IMR-90 (cell line): ENCODE data around the gene MALAT1. TPM values are rescaled to one million over a fixed set of nuclear protein-coding genes. Genes with fewer than 3 reads are reported as not detected.
A peak's percentile ranks its signal among the peaks of the same experiment; 100 is the strongest.

Experiments
- ATAC-seq: fragments of 200-7000 bp; cut with Tn5 transposase; 2 replicates; pipeline ENCODE4 v1.9.1; 2020; ENCODE audit warnings: low read depth, mild to moderate bottlenecking, moderate library complexity
- BruUV-seq: library from RNA; stranded (reverse); fragments of 400-500 nt; replicated peaks from 2 replicates; lab custom pipeline; 2021; lab: Mats Ljungman, UMichigan
- CTCF ChIA-PET: fragments of 300-600 bp; formaldehyde crosslinking; extraction: SDS; loops from one replicate; lab custom pipeline; 2021; ENCODE audit warnings: antibody characterized with exemption; lab: Yijun Ruan, JAX
- POLR2A ChIA-PET: fragments of 300-600 bp; sonication (Branson Sonifier 250); formaldehyde crosslinking; loops from one replicate; lab custom pipeline; 2022; ENCODE audit warnings: antibody characterized with exemption; ENCODE audit not compliant: unreplicated experiment; lab: Charles Lee
- DNase-seq: peaks from one replicate; pipeline ENCODE4 v3.0.0; 2013
- H2AFZ ChIP-seq: replicated peaks from 2 replicates; pipeline ENCODE3; 2013; ENCODE audit warnings: low read length, mild to moderate bottlenecking; ENCODE audit not compliant: poor library complexity
- H2AK5ac ChIP-seq: 2 replicates; pipeline ENCODE4 v1.6.1; 2013; ENCODE audit warnings: low read depth, low read length, inconsistent platforms
- H2AK9ac ChIP-seq: replicated peaks from 2 replicates; pipeline ENCODE3; 2013; ENCODE audit warnings: mild to moderate bottlenecking, low read depth, low read length, moderate library complexity; ENCODE audit not compliant: poor library complexity
- H2BK120ac ChIP-seq: 2 replicates; pipeline ENCODE4 v1.6.1; 2013; ENCODE audit warnings: low read depth, low read length, inconsistent platforms
- H2BK15ac ChIP-seq: 3 replicates; pipeline ENCODE4 v1.6.1; 2013; ENCODE audit warnings: low read depth, low read length, inconsistent platforms
- H2BK20ac ChIP-seq: 2 replicates; pipeline ENCODE4 v1.6.1; 2013; ENCODE audit warnings: low read depth, mild to moderate bottlenecking, inconsistent platforms, low read length, moderate library complexity
- H2BK5ac ChIP-seq: 2 replicates; pipeline ENCODE4 v1.6.1; 2013; ENCODE audit warnings: mild to moderate bottlenecking, low read depth, low read length, inconsistent platforms; ENCODE audit not compliant: poor library complexity, severe bottlenecking
- H3K14ac ChIP-seq: replicated peaks from 2 replicates; pipeline ENCODE4 v1.6.1; 2013; ENCODE audit warnings: low read depth, low read length, inconsistent platforms
- H3K18ac ChIP-seq: 2 replicates; pipeline ENCODE4 v1.6.1; 2013; ENCODE audit warnings: low read depth, low read length, control low read depth
- H3K23ac ChIP-seq: 2 replicates; pipeline ENCODE4 v1.6.1; 2013; ENCODE audit warnings: low read depth, low read length, inconsistent platforms
- H3K27ac ChIP-seq: 2 replicates; pipeline ENCODE4 v1.5.1; 2013; ENCODE audit warnings: mild to moderate bottlenecking, control low read depth, low read length; ENCODE audit not compliant: insufficient read depth
- H3K27me3 ChIP-seq: 2 replicates; pipeline ENCODE4 v1.6.1; 2013; ENCODE audit warnings: low read length; ENCODE audit not compliant: control insufficient read depth, insufficient read depth
- H3K36me3 ChIP-seq: 2 replicates; pipeline ENCODE4 v1.6.1; 2013; ENCODE audit warnings: low read length, mixed read lengths; ENCODE audit not compliant: control insufficient read depth, insufficient read depth
- H3K4ac ChIP-seq: 2 replicates; pipeline ENCODE4 v1.6.1; 2013; ENCODE audit warnings: low read depth, low read length, inconsistent platforms
- H3K4me1 ChIP-seq: 2 replicates; pipeline ENCODE4 v1.6.1; 2013; ENCODE audit warnings: low read length, mixed read lengths; ENCODE audit not compliant: control insufficient read depth, insufficient read depth
- H3K4me2 ChIP-seq: 2 replicates; pipeline ENCODE4 v1.6.1; 2013; ENCODE audit warnings: low read depth, mild to moderate bottlenecking, control low read depth, low read length, moderate library complexity
- H3K4me3 ChIP-seq: 2 replicates; pipeline ENCODE4 v1.5.1; 2013; ENCODE audit warnings: low read depth, mild to moderate bottlenecking, control low read depth, low read length, moderate library complexity; ENCODE audit not compliant: insufficient read depth
- H3K56ac ChIP-seq: 2 replicates; pipeline ENCODE4 v1.6.1; 2013; ENCODE audit warnings: low read length, inconsistent platforms; ENCODE audit not compliant: insufficient read depth; ENCODE audit errors: extremely low read depth
- H3K79me1 ChIP-seq, 2 experiments: 2 replicates each; pipeline ENCODE4 v1.6.1; 2013; ENCODE audit warnings: low read length in 2 of 2, inconsistent platforms in 1 of 2, low read depth in 1 of 2
- H3K9ac ChIP-seq: 2 replicates; pipeline ENCODE4 v1.6.1; 2013; ENCODE audit warnings: low read depth, low read length, control low read depth
- H3K9me1 ChIP-seq: 2 replicates; pipeline ENCODE4 v1.6.1; 2013; ENCODE audit warnings: low read length, inconsistent platforms; ENCODE audit not compliant: insufficient read depth
- H3K9me3 ChIP-seq: 2 replicates; pipeline ENCODE4 v1.6.1; 2013; ENCODE audit warnings: low read length; ENCODE audit not compliant: control insufficient read depth, insufficient read depth
- H4K20me1 ChIP-seq: 2 replicates; pipeline ENCODE4 v1.6.1; 2013; ENCODE audit warnings: low read length, inconsistent platforms; ENCODE audit not compliant: insufficient read depth
- H4K5ac ChIP-seq: 2 replicates; pipeline ENCODE4 v1.6.1; 2013; ENCODE audit warnings: mild to moderate bottlenecking, low read depth, low read length, control low read depth
- H4K8ac ChIP-seq, 2 experiments: 2 replicates each; pipeline ENCODE4 v1.6.1; 2013; ENCODE audit warnings: low read depth in 2 of 2, low read length in 2 of 2, control low read depth in 1 of 2, inconsistent platforms in 1 of 2
- H4K91ac ChIP-seq: 2 replicates; pipeline ENCODE4 v1.6.1; 2013; ENCODE audit warnings: low read depth, low read length, inconsistent platforms; ENCODE audit not compliant: insufficient read depth
- BHLHE40 ChIP-seq: fragments of 150-350 bp; IDR thresholded peaks from 2 replicates; pipeline ENCODE4 v1.6.1; 2016; ENCODE audit warnings: mild to moderate bottlenecking, low read depth, low read length
- ELK1 ChIP-seq: fragments of 150-350 bp; IDR thresholded peaks from 2 replicates; pipeline ENCODE4 v1.6.1; 2016; ENCODE audit warnings: low read depth, mild to moderate bottlenecking, low read length, moderate library complexity, borderline replicate concordance
- FOS ChIP-seq: fragments of 150-350 bp; IDR thresholded peaks from 2 replicates; pipeline ENCODE4 v1.6.1; 2016; ENCODE audit warnings: low read depth, low read length
- MAFK ChIP-seq: IDR thresholded peaks from 2 replicates; pipeline ENCODE4 v1.6.1; 2012; ENCODE audit warnings: low read depth, low read length, improper control_type of control experiment
- MAZ ChIP-seq: IDR thresholded peaks from 2 replicates; pipeline ENCODE4 v1.6.1; 2012; ENCODE audit warnings: low read depth, mild to moderate bottlenecking, low read length, improper control_type of control experiment, moderate library complexity, borderline replicate concordance
- NFE2L2 ChIP-seq: fragments of 150-350 bp; IDR thresholded peaks from 2 replicates; pipeline ENCODE4 v1.6.1; 2016; ENCODE audit warnings: low read depth, mild to moderate bottlenecking, low read length
- RAD21 ChIP-seq: IDR thresholded peaks from 2 replicates; pipeline ENCODE4 v1.6.1; 2012; ENCODE audit warnings: low read length, improper control_type of control experiment
- RCOR1 ChIP-seq: IDR thresholded peaks from 2 replicates; pipeline ENCODE4 v1.6.1; 2012; ENCODE audit warnings: mild to moderate bottlenecking, low read length, improper control_type of control experiment; ENCODE audit not compliant: insufficient replicate concordance
- RFX5 ChIP-seq: IDR thresholded peaks from 2 replicates; pipeline ENCODE4 v1.8.0; 2012; ENCODE audit warnings: low read depth, mild to moderate bottlenecking, low read length, moderate library complexity
- SMC3 ChIP-seq: fragments of 150-350 bp; IDR thresholded peaks from 2 replicates; pipeline ENCODE4 v1.6.1; 2016; ENCODE audit warnings: low read depth, mild to moderate bottlenecking, antibody characterized with exemption, low read length, moderate library complexity
- USF2 ChIP-seq: fragments of 150-350 bp; IDR thresholded peaks from 2 replicates; pipeline ENCODE4 v1.6.1; 2017; ENCODE audit warnings: mild to moderate bottlenecking, antibody characterized with exemption, low read length, low read depth
- WGBS, 2 experiments: methylation state at CpG; one replicate each; pipeline versions ENCODE4 v1.1.5 to v1.1.7; 2013; ENCODE audit warnings: missing lambda C conversion rate in 2 of 2; ENCODE audit not compliant: insufficient read length in 1 of 2; ENCODE audit errors: extremely low coverage in 2 of 2; 5-methylcytosine and 5-hydroxymethylcytosine counted together
- dilution Hi-C: fragments of 300-500 bp; cut with HindIII; formaldehyde crosslinking; loops from one replicate; pipeline ENCODE4 v1.14.3; 2018; ENCODE audit warnings: low sequenced_read_pairs; ENCODE audit not compliant: unreplicated experiment
- in situ Hi-C: fragments of 300-500 bp; cut with MboI; formaldehyde crosslinking; loops from 3 replicates; pipeline ENCODE4 v1.14.3; 2019; ENCODE audit warnings: low sequenced_read_pairs, inconsistent platforms, mixed read lengths
- intact Hi-C: fragments of 100-400 bp; cut with micrococcal nuclease; formaldehyde crosslinking; loops from 2 replicates; pipeline ENCODE4 v1.10.0; 2022
- polyA plus RNA-seq, 3 experiments: library from polyadenylated mRNA; depleted of rRNA; stranded (reverse); fragments of >200 nt; gene quantifications; 2 replicates each; pipeline ENCODE4 v1.2.3, GENCODE V29; 2012; ENCODE audit warnings: low replicate concordance in 1 of 3
- total RNA-seq: library from RNA; depleted of rRNA; stranded (reverse); fragments of >200 nt; gene quantifications from 2 replicates; pipeline ENCODE4 v1.2.3, GENCODE V29; 2012
- TF ChIP-seq, protein P1 (sequence below): conservative IDR thresholded peaks from 2 replicates; pipeline ENCODE4 v1.5.1; 2012; ENCODE audit warnings: mild to moderate bottlenecking, low read depth, low read length, improper control_type of control experiment

MALAT1 gene
- total and polyA plus RNA-seq, 2 of the 4 experiments (the other 2 are of a cell fraction) = 636 to 3,569 TPM

- Histone ChIP-seq H2BK15ac (no peak overlapping the region), H4K5ac (no peak overlapping the region), H3K27ac (no peak overlapping the region), H2AK9ac (peak overlapping the region; percentile 29), H3K23ac (no peak overlapping the region), H2BK5ac (no peak overlapping the region), H3K4ac (no peak overlapping the region), H3K56ac (no peak overlapping the region), H3K4me2 (no peak overlapping the region), H3K27me3 (no peaks in the 10 kb centered on the region), H3K4me3 (no peak overlapping the region), H4K8ac (no peak overlapping the region), H3K4me1 (peaks cover 12% of the 10 kb centered on the region), H3K9ac (no peak overlapping the region), H3K36me3 (peaks cover 46% of the 10 kb centered on the region), H3K79me1 (peaks cover 31 to 67% of the 10 kb centered on the region in 2 experiments), H4K20me1 (peaks cover 48% of the 10 kb centered on the region), H2AFZ (no peak overlapping the region), H3K9me3 (no peaks in the 10 kb centered on the region), H4K91ac (no peak overlapping the region), H2BK120ac (no peak overlapping the region), H2AK5ac (no peak overlapping the region), H3K9me1 (peaks cover 6% of the 10 kb centered on the region; the same call in 1 of the 2 replicates), H3K18ac (no peak overlapping the region), H3K14ac (no peak overlapping the region), H2BK20ac (no peak overlapping the region)
- WGBS, 2 experiments = no CpG with 5 or more reads among the region's 8 CpGs
- no TSS peak for BruUV-seq
- POLR2A ChIA-PET = no interaction called here
- TF ChIP-seq, protein P1, sequence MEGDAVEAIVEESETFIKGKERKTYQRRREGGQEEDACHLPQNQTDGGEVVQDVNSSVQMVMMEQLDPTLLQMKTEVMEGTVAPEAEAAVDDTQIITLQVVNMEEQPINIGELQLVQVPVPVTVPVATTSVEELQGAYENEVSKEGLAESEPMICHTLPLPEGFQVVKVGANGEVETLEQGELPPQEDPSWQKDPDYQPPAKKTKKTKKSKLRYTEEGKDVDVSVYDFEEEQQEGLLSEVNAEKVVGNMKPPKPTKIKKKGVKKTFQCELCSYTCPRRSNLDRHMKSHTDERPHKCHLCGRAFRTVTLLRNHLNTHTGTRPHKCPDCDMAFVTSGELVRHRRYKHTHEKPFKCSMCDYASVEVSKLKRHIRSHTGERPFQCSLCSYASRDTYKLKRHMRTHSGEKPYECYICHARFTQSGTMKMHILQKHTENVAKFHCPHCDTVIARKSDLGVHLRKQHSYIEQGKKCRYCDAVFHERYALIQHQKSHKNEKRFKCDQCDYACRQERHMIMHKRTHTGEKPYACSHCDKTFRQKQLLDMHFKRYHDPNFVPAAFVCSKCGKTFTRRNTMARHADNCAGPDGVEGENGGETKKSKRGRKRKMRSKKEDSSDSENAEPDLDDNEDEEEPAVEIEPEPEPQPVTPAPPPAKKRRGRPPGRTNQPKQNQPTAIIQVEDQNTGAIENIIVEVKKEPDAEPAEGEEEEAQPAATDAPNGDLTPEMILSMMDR = no peak
- TF ChIP-seq MAZ (no peak), USF2 (no peak), RCOR1 (no peak), BHLHE40 (no peak), ELK1 (no peak), MAFK (no peak), NFE2L2 (no peak), FOS (no peak), RAD21 (no peak), SMC3 (no peak), RFX5 (no peak)
- DNase-seq = no peak
- dilution Hi-C loops = no loop called here
- in situ Hi-C loops = no loop called here
- CTCF ChIA-PET = no interaction called here
- no peak for ATAC-seq
- intact Hi-C loops = no loop called here
These were observed 27.9 kb downstream of the MALAT1 start for GRCh38 chr11:65526744-65527143.
